ENCODE data around the gene KRT222.

KRT222 gene

DNA sequence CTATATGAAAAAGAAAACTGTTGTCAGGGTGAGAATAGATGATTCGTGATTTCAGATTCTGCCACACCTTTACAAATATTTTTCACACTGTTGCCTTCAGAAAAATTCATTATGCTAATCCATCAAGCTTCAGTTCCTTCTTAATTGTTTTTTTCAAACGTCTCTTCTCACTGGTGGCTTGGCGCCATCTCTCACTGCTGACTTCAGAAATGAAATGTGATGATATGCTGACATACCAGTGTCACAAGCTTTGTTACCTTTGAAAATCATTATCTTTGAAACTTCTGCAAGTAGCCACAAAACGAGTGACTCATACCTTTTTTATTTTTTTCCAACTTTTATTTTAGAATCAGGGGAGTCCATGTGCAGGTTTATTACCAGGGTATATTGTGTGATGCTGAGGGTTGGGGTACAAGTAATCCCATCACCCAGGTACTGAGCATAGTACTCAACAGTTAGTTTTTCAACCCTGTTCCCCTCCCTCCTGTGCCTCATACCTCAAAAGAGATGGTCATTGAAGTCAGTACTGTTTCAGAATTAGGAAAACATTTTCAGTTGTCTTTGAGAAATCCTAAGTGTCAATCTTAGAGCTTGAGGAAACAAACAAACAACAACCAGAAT lies 14.0 kb upstream of the KRT222 start:
- Histone ChIP-seq H3K27ac (no peak overlapping the region), H3K4me3 (ENCODE audit: low read depth in 1 of 2, low read length in 1 of 2) (no peak overlapping the region), H3K36me3 (no peaks in the 10 kb centered on the region), H3K4me1 (ENCODE audit: control insufficient read depth in 1 of 2, insufficient read depth in 1 of 2, low read depth in 1 of 2, low read length in 1 of 2) (no peaks in the 10 kb centered on the region), H3K9me3 (no peaks in the 10 kb centered on the region), H3K27me3 (peaks cover 92% of the 10 kb centered on the region)
- TF ChIP-seq, protein P1, sequence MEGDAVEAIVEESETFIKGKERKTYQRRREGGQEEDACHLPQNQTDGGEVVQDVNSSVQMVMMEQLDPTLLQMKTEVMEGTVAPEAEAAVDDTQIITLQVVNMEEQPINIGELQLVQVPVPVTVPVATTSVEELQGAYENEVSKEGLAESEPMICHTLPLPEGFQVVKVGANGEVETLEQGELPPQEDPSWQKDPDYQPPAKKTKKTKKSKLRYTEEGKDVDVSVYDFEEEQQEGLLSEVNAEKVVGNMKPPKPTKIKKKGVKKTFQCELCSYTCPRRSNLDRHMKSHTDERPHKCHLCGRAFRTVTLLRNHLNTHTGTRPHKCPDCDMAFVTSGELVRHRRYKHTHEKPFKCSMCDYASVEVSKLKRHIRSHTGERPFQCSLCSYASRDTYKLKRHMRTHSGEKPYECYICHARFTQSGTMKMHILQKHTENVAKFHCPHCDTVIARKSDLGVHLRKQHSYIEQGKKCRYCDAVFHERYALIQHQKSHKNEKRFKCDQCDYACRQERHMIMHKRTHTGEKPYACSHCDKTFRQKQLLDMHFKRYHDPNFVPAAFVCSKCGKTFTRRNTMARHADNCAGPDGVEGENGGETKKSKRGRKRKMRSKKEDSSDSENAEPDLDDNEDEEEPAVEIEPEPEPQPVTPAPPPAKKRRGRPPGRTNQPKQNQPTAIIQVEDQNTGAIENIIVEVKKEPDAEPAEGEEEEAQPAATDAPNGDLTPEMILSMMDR (IDR thresholded peaks at IDR 0.05), result no peak

DNA sequence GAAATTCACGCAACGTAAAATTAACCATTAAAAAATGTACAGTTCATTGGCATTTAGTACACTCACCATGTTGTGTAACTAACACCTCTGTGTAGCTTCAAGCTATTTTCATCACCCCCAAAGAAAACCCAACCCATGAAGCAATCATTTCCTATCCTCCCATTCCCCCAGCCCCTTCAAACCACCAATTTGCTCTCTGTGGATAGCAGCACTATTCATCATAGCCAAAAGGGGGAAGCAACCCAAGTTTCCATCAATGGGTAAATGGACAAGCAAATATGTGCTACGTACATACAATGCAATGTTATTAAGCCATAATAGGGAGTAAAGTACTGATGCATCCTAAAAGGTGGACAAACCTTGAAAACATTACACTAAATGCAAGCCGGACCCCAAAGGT lies 10.9 kb upstream of the KRT222 start:
- TF ChIP-seq, protein P1 (IDR thresholded peaks at IDR 0.05), result no peak
- H3K27ac ChIP-seq, result no peak overlapping the region
- H3K9me3 ChIP-seq, result no peaks in the 10 kb centered on the region
- H3K4me3 ChIP-seq (ENCODE audit: low read depth in 1 of 2, low read length in 1 of 2), result no peak overlapping the region
- no peaks in the 10 kb centered on the region for H3K4me1 ChIP-seq (ENCODE audit: control insufficient read depth in 1 of 2, insufficient read depth in 1 of 2, low read depth in 1 of 2, low read length in 1 of 2)
- H3K36me3 ChIP-seq, result no peaks in the 10 kb centered on the region
- H3K27me3 ChIP-seq, result peaks cover 93% of the 10 kb centered on the region

DNA sequence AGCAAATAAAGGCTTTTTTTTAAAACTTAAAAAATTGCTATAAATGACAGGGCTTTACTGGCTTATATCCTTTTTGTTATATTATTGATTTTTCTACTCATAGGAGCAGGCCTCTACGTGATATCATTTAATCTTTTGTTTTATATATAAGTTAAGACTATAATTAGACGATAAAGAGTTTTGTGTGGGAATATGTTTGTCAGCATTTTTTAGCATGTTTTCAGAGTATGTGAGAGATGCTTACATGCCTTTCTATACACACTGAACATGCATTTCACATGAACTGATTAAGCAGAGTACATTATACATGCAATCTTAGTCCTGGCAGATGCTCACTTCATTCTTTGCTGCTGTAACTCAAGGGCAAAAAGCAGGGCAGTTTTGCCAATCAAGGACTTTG lies 7.7 kb upstream of the KRT222 start:
- no peak overlapping the region for H3K27ac ChIP-seq
- no peaks in the 10 kb centered on the region for H3K36me3 ChIP-seq
- TF ChIP-seq, protein P1 (IDR thresholded peaks at IDR 0.05), result no peak
- H3K9me3 ChIP-seq, result no peaks in the 10 kb centered on the region
- peaks cover 95% of the 10 kb centered on the region for H3K27me3 ChIP-seq
- no peaks in the 10 kb centered on the region for H3K4me1 ChIP-seq (ENCODE audit: control insufficient read depth in 1 of 2, insufficient read depth in 1 of 2, low read depth in 1 of 2, low read length in 1 of 2)
- H3K4me3 ChIP-seq (ENCODE audit: low read depth in 1 of 2, low read length in 1 of 2), result no peak overlapping the region

DNA sequence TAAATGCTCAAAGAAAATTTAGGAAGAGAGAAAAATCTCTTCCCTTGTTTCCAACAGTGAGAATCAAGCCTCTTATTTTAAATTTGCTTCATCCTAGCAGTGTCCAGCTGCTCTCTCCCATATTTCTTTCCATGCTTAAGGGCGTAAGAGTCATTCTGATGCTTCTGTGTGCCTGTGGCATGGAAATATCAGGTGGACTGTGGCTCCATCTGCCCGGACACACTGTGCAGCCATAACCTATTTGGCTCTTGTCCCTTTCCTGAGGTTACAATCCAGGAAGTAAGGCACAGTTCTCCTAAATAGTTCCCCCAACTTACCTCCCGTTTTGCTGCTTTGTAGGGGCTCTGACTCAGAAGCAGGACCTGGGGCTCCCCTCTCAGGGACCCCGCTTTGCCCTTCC lies 6.3 kb upstream of the KRT222 start:
- TF ChIP-seq, protein P1 (IDR thresholded peaks at IDR 0.05), result no peak
- H3K4me1 ChIP-seq (ENCODE audit: control insufficient read depth in 1 of 2, insufficient read depth in 1 of 2, low read depth in 1 of 2, low read length in 1 of 2), result no peaks in the 10 kb centered on the region
- H3K27ac ChIP-seq, result no peak overlapping the region
- H3K36me3 ChIP-seq, result no peaks in the 10 kb centered on the region
- H3K27me3 ChIP-seq, result peaks cover 95% of the 10 kb centered on the region
- no peaks in the 10 kb centered on the region for H3K9me3 ChIP-seq
- no peak overlapping the region for H3K4me3 ChIP-seq (ENCODE audit: low read depth in 1 of 2, low read length in 1 of 2)

DNA sequence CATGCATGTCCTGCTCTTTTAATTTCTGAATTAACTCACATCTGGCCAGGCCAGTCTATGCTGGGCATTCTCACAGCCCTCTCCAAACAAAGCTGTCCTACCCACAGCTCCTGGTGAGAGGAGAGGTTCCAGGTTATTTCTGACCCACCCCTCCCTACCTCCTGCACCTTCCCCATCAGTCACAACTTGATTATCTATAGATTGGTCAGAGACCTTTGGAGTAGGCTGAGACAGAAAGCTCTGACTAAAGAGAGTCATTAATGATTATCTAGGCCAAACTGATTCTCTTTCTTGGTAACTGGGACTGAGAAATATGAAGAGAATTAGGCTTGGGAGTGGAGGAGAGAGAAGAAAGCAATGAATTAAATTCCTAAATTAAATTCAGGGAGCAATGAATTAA lies 1.4 kb upstream of the KRT222 start:
- TF ChIP-seq, protein P1 (IDR thresholded peaks at IDR 0.05), result no peak
- Histone ChIP-seq H3K27ac (no peak overlapping the region), H3K4me3 (ENCODE audit: low read depth in 1 of 2, low read length in 1 of 2) (no peak overlapping the region), H3K9me3 (no peaks in the 10 kb centered on the region), H3K36me3 (no peaks in the 10 kb centered on the region), H3K27me3 (peaks cover 100% of the 10 kb centered on the region), H3K4me1 (ENCODE audit: control insufficient read depth in 1 of 2, insufficient read depth in 1 of 2, low read depth in 1 of 2, low read length in 1 of 2) (no peaks in the 10 kb centered on the region)
